K562 treated with DMSO at 1 percent for 12 hours (cell line): Measurements from ENCODE around the gene MTMR6. TPM values are rescaled to one million over a fixed set of nuclear protein-coding genes. Genes with fewer than 3 reads are reported as not detected.

Source experiments
- total RNA-seq: library from RNA; unstranded; fragments of 300-600 nt; gene quantifications from 2 replicates; pipeline ENCODE4 v1.2.3, GENCODE V29; 2022; ENCODE audit not compliant: insufficient read depth

Gene MTMR6
- total RNA-seq = 2.6 and 7.7 TPM in 2 replicates

DNA sequence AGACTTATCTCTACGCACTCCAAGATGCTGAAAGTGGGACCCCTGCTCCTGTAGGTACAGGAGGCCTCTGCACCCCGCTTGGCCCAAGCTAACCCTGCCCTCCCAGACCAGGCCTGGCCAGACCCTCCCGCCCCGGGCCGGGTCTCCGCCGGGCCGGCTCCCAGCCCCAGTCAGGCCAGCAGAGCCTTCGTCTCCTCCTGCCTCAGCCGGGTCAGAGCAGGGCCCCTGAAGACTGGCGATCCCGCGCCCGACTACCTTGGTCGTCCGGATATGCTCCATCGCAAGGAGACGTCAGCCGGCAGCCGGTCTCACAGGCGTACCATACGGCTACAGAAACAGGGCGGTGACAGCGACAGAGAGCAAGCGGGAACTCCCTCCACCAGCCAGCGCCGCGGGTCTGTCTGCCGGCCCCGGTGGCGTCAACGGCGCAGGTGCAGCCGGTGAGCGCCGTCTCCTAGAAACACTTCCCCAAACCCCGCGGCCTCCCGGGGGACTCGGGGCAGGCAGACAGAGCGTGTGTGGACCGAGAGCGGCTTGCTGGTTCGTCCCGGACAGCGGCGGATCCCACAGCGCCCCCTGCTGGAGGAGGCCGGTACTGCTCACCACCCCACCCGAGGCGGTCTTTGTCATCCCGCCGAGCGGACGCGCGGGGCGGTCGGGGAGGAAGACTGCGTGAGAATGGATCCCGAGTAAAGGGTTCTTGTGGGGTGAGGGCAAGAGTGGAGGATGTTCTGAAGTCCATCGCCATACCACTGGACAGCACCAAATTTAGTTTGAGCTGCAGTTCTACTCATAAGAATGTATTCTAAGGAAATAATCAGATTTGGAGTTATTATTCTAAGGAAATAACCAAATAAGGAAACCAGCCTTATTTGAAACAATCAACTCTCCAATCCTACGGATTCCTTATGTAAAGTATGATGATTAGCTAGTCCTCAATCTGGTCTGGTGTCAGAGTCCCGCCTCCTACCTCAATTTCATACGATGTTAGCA lies at the start of gene MTMR6:
MTMR6 (minus strand) TSS at position 520 of the 993 bp plus-strand sequence; CDS start at position 279, 241 bp downstream.

DNA sequence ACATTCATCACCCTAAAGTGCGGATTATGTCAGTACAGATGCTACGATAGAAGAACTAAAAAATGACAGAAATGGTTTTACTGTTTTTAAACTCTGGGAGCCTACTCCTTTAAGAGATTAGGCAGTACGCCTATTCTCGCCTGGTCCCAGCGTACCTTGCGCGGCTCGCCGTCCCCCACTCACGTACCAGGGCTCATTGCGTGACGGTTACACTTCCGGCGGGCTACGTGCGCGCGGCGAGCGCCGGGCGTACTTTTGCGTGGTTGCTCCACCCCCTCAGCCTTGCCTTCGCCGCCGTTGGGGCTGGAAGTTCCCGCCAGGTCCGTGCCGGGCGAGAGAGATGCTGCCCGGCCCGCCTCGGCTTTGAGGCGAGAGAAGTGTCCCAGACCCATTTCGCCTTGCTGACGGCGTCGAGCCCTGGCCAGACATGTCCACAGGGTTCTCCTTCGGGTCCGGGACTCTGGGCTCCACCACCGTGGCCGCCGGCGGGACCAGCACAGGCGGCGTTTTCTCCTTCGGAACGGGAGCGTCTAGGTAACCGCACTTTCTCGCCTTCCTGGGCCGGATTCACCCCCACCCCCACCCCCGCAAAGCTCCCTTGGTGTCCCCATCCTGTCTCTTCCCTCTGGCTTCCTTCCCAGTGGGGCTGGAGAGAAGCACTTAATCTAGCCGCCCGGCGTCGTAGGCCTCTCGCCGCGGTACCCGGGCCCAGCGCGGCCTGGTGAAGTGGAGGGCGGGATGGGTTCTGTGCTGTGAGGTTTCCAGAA lies 14.2 kb upstream of the MTMR6 start, which contains the start of gene NUP58:
NUP58 (plus strand) TSS at position 279 of the 767 bp plus-strand sequence; CDS start at position 428, 149 bp downstream.

Other genes with a start within 250 kb of the MTMR6 start
- not detected in 2 replicates for gene PABPC3, start 191.4 kb downstream of the MTMR6 start, total RNA-seq
- not detected in 2 replicates for gene AMER2, start 115.2 kb downstream of the MTMR6 start, total RNA-seq
- 5.8 and 29.2 TPM in 2 replicates for gene NUP58, start 14.1 kb upstream of the MTMR6 start, total RNA-seq
- gene ATP8A2, start 84.5 kb upstream of the MTMR6 start, total RNA-seq = not detected in 2 replicates